Jurkat, Clone E6-1 (cell line): ENCODE data around the gene TRNT1. TPM values are rescaled to one million over a fixed set of nuclear protein-coding genes. Genes with fewer than 3 reads are reported as not detected.

Source experiments
- DNase-seq: peaks from one replicate; pipeline ENCODE4 v3.0.0-alpha.2; 2011; ENCODE audit warnings: low read depth, low spot score
- H3K4me3 ChIP-seq: 2 replicates; pipeline ENCODE4 v1.5.1; 2011; ENCODE audit warnings: mild to moderate bottlenecking, low read length, control low read depth, moderate library complexity
- polyA plus RNA-seq: library from polyadenylated mRNA; unstranded; fragments of >200 nt; gene quantifications from one replicate; pipeline ENCODE4 v1.2.1, GENCODE V29; 2012; ENCODE audit warnings: missing spikeins; ENCODE audit not compliant: insufficient read length, insufficient read depth

Gene TRNT1
- polyA plus RNA-seq, result 27.1 TPM

GRCh38 chr3:3126477-3127431 lies at the start of gene TRNT1:
TSS of gene TRNT1 (plus strand) at chr3:3126940. CDS start at chr3:3129041, 2,101 bp downstream.
- H3K4me3 ChIP-seq, result peak within 1 kb of the TSS; percentile 91
- DNase-seq, result peak; percentile 82

DNA sequence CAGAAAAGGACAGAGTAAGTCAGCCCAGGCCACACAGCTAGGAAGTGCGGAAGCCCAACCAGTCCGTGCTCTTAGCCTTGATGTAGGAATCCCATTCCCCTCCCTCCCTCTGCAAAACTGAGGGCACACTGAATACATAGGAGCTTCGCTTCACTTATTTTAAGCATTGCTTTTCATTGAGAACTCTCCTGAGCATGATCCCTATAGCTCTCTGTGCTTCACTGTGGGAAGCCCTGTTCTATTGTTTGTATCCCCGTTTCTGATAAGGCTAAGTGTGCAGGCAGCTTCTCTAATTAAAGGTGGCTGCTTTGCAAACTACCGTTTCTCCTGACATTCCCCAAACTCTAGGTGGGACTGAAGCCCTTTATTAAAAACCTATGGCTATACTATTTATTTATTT lies 46.4 kb upstream of the TRNT1 start:
- no peak for DNase-seq
- no peak overlapping the region for H3K4me3 ChIP-seq

GRCh38 chr3:3081381-3082233 lies 45.1 kb upstream of the TRNT1 start:
- no peak overlapping the region for H3K4me3 ChIP-seq
- DNase-seq, result no peak

- H3K4me3 ChIP-seq, result no peak overlapping the region
- no peak for DNase-seq
Observed at GRCh38 chr3:3082234-3082924, 44.4 kb upstream of the TRNT1 start.

- no peak for DNase-seq
- no peak overlapping the region for H3K4me3 ChIP-seq
Observed at GRCh38 chr3:3084890-3085289, 41.9 kb upstream of the TRNT1 start.

DNA sequence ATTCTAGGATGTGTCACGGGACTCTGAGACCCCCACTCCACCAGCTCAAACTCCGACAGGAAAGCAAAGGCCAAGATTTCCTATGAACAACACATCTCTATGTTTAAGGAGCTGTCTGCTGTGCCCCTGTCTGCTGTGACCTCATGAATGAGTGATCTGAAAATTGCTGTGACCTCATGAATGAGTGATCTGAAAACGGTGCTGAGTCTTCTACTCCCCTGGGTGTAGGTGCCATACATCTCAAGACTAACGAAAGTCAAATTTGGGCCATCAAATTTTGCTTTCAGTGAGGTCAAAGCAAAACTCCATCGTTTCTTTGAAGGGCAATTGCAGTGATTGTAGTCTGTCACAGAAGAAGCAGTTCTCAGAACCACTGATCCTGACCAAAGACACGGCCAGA lies 41.0 kb upstream of the TRNT1 start:
- DNase-seq, result no peak
- H3K4me3 ChIP-seq, result no peak overlapping the region

DNA sequence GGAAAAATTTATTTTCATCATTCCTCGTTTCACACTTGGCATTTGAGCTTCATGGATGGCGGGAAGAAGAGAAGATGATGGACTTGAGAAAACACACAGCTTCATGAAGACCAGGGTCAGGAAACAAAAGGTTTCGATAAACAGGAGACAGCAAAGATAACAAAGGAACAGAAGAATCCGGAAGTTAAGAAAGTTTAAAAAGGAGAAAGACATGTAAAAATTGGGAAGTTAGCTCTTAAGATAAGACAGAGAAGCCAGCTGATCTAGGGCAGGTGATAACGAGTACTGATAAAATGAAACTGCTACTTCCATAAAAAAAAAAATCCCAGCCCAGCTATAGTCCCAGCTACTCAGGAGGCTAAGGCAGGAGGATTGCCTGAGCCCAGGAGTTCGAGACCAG lies 40.5 kb upstream of the TRNT1 start:
- no peak overlapping the region for H3K4me3 ChIP-seq
- no peak for DNase-seq

DNA sequence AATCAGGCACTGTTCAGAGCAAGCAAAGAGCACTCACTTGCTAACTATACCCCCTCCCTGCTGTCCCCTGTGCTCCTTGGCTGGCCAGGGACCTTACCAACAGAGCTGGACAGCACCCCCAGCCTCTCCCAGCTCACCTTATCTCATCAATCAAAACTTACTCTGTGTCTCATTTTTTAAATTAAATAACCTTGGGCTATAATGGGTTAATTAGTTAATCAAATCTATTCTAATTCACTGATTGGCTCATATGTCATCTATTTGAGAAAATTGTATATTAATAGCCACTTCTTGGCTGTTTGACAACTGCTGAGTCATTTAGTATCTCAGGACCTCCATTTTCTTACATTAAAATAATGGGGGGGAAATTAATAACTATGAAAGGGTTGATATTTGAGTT lies 39.5 kb upstream of the TRNT1 start:
- no peak overlapping the region for H3K4me3 ChIP-seq
- no peak for DNase-seq

DNA sequence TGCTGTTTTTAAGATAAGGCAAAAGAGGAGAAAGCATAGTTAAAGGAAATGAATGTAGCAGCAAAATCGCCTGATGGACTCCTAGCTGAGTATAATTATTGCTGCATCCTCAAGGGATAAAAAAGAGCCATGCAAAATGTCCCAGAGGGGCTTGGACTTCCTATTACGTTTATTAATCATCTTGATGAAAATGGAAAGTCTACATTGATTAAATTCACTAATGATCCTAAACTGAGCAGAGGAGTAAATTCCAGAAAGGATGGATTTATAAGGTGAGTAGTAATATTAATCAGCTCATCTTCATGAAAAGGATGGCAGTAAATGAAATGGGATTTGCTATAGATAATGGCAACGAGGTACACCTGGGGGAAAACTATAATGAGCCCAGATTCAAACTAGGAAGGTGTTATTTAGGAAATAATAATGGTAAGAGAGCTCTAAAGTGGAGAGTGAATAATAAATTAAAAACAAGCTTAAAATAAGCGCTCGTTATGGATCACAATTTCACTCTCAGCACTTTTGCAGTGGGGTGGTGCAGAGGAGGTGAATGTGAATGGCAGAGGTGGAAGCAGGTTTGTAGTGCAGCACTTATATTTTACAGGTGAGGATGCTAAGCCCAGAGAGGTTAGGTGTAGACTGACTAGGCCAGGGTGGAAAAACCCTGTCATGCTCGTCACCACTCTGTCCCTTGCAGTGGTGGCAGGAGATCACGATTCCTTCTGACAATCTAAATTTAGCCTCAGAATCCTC lies 38.8 kb upstream of the TRNT1 start:
- DNase-seq, result no peak
- no peak overlapping the region for H3K4me3 ChIP-seq

GRCh38 chr3:3089017-3089416 lies 37.7 kb upstream of the TRNT1 start:
- DNase-seq, result no peak
- H3K4me3 ChIP-seq, result no peak overlapping the region

- H3K4me3 ChIP-seq, result no peak overlapping the region
Observed at GRCh38 chr3:3097958-3098357, 28.8 kb upstream of the TRNT1 start.

DNA sequence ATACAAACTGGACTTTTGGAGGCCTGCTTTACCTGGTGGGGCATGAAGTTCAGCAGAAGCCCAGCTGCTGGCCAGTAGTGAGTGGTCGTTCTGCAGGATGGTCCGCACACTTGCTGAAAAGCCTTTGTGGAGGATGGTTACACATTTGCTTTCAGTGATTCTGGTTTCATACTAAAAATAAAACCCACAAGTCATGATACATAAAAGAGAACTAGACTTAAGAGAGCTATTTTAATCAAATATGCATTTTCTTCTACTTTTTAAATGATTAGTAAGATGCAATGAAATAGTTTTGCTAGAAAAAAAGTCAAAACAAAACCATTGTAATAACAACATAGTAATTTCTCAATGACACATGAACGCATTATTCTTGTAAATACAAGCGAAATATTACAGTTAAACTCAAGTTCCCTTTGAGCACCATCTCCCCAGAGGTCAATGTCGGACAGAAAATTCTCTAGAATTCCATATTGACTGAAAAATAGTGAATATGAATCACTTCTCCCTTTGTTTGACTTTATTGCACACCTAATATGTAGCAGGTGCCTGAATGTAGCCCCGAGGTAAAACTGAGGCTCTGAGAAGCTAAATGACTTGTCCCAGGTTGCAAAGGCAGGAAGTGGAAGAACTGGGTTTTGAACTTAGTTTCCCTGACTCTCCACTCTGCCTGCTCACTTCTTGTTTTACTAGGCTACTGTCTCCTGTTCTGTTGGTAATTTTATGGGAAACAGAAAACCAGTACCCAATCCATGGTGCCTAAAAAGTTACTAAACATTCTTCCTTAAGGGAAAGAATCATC lies 24.9 kb upstream of the TRNT1 start:
- no peak for DNase-seq
- H3K4me3 ChIP-seq, result no peak overlapping the region

More at GRCh38 chr3:3097958-3098357, 28.8 kb upstream of the TRNT1 start:
- no peak for DNase-seq

- DNase-seq, result no peak
- H3K4me3 ChIP-seq, result no peak overlapping the region
Observed at GRCh38 chr3:3102751-3103150, 24.0 kb upstream of the TRNT1 start.

DNA sequence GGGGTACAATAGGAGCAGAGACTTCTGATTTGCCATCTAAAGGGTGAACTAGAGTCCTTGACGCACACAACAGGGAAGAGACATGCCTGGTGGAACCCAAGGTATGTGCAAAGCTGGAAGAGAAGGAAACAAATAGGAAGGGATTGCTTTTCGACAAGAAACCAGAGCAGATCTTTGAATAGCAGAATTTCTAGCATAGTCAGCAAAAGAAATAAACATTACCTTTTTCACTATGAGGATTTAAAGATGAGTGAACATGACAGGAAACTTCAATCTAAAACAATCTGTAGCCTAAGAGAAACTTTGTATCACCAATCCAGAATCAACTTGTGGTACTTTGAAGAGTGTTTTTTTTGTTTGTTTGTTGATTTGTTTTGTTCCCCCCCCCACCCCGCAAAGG lies 21.5 kb upstream of the TRNT1 start:
- no peak for DNase-seq
- H3K4me3 ChIP-seq, result no peak overlapping the region

DNA sequence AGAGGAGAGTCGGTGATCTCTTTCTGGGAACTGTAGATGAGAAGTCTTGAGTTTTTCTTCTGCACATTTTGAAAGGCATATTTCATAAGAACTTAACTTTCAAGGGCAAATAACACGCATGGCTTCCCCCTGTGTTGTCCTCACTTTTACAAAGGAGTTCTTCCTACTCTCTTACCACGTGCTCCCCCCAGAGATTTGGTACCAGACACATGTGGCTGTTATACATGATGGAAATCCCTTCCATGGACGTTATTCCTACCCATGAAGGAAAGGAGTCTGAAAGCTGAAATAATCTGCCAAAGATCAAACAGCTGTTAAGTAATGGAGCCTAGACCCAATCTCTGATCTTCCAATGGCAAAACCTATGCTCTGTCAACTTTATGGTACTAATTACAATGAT lies 20.9 kb upstream of the TRNT1 start:
- DNase-seq, result no peak
- no peak overlapping the region for H3K4me3 ChIP-seq

DNA sequence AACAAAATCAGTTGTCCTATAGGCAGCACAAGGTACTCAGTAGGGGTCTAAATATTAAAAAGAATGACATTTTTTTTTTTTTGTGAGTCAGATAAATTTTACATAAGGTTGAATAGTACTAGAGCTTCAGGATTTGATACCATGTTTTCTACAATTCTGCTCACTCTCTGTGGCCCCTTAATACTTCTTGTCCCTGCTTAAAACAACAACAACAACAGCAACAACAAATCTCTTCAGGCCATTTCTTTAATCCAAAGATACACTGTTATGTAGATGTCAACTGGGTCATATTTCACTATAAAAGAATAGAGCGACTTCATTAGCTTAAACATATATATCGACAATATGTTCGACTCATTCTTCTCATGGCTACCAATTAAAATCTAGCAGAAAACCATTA lies 19.6 kb upstream of the TRNT1 start:
- no peak overlapping the region for H3K4me3 ChIP-seq
- DNase-seq, result no peak

DNA sequence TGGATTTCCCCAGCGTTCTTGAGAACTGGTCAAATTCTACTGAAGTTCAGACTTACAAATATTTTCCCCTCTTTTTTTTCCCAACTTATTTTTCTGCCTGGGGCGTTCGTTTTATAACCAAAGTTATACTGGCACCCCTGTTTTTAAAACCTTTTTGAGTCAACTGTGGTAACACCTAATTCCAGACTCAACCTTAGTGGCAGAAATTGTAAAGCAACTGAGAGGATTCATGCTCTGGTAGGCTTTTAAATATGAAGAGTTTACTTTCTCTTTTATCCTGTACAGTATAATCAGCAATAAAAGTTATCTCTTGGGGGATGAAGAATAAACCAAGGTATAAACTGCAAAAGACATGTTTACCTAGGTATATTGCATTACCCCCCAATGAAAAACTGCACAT lies 18.9 kb upstream of the TRNT1 start:
- DNase-seq, result no peak

More for the DNA sequence above, 18.9 kb upstream of the TRNT1 start:
- H3K4me3 ChIP-seq, result no peak overlapping the region
